Ishikawa (cell line): ENCODE results near the gene TROAP.

Source experiments
- EGR1 ChIP-seq: IDR thresholded peaks from 2 replicates; pipeline ENCODE4 v1.6.1; 2012
- EP300 ChIP-seq: IDR thresholded peaks from 2 replicates; pipeline ENCODE4 v1.6.1; 2012; ENCODE audit warnings: borderline replicate concordance
- FOXM1 ChIP-seq: IDR thresholded peaks from 2 replicates; pipeline ENCODE4 v1.6.1; 2012; ENCODE audit warnings: low read depth, borderline replicate concordance
- NFIC ChIP-seq: IDR thresholded peaks from 2 replicates; pipeline ENCODE4 v1.6.1; 2012
- TF ChIP-seq, protein P1 (sequence below): IDR thresholded peaks from 2 replicates; pipeline ENCODE4 v1.6.1; 2012

- TF ChIP-seq EGR1, result no peak
- TF ChIP-seq EP300, result no peak
- no peak for TF ChIP-seq FOXM1
- no peak for TF ChIP-seq NFIC
- TF ChIP-seq, protein P1, sequence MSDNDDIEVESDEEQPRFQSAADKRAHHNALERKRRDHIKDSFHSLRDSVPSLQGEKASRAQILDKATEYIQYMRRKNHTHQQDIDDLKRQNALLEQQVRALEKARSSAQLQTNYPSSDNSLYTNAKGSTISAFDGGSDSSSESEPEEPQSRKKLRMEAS, result peak; percentile 70
Measured at GRCh38 chr12:49331380-49332222, 8.5 kb downstream of the TROAP start.
